ENCODE data around the gene GMCL1.
"Not testable (repeated sequence)": the region's sequence is repeated elsewhere in the genome, so short reads cannot be mapped to it uniquely, and the experiment has no call there.

GMCL1 gene

GRCh38 chr2:69829256-69830044 lies at the start of gene GMCL1:
Gene GMCL1, plus strand, starts transcription at chr2:69829660. Its CDS starts 233 bp downstream, at chr2:69829893.
- DNase-seq (ENCODE audit: low spot score) = peak; percentile 98

GRCh38 chr2:69780921-69781320 lies 48.5 kb upstream of the GMCL1 start:
- no peak for DNase-seq (ENCODE audit: low spot score)

GRCh38 chr2:69781321-69782248 lies 47.9 kb upstream of the GMCL1 start:
- DNase-seq (ENCODE audit: low spot score) = peak; percentile 75

GRCh38 chr2:69784228-69784627 lies 45.2 kb upstream of the GMCL1 start:
- DNase-seq (ENCODE audit: low spot score) = no peak

- no peak for DNase-seq (ENCODE audit: low spot score)
Measured at GRCh38 chr2:69785358-69785757, 44.1 kb upstream of the GMCL1 start.

- no peak for DNase-seq (ENCODE audit: low spot score)
Measured at GRCh38 chr2:69786052-69786560, 43.4 kb upstream of the GMCL1 start.

GRCh38 chr2:69789175-69789721 lies 40.2 kb upstream of the GMCL1 start:
- DNase-seq (ENCODE audit: low spot score) = no peak

GRCh38 chr2:69789772-69790600 lies 39.5 kb upstream of the GMCL1 start:
- DNase-seq (ENCODE audit: low spot score) = no peak

GRCh38 chr2:69790601-69790959 lies 38.9 kb upstream of the GMCL1 start:
- no peak for DNase-seq (ENCODE audit: low spot score)

GRCh38 chr2:69791045-69791444 lies 38.4 kb upstream of the GMCL1 start:
- DNase-seq (ENCODE audit: low spot score) = no peak

- no peak for DNase-seq (ENCODE audit: low spot score)
Measured at GRCh38 chr2:69796174-69796573, 33.3 kb upstream of the GMCL1 start.

GRCh38 chr2:69797235-69797634 lies 32.2 kb upstream of the GMCL1 start:
- DNase-seq (ENCODE audit: low spot score) = no peak

- no peak for DNase-seq (ENCODE audit: low spot score)
Measured at GRCh38 chr2:69797836-69798289, 31.6 kb upstream of the GMCL1 start.

GRCh38 chr2:69798290-69798908 lies 31.1 kb upstream of the GMCL1 start:
- DNase-seq (ENCODE audit: low spot score) = peak; percentile 43

- peak; percentile 14 for DNase-seq (ENCODE audit: low spot score)
Measured at GRCh38 chr2:69798909-69799526, 30.4 kb upstream of the GMCL1 start.

GRCh38 chr2:69801745-69802290 lies 27.6 kb upstream of the GMCL1 start:
- DNase-seq (ENCODE audit: low spot score) = no peak

- DNase-seq (ENCODE audit: low spot score) = not testable (repeated sequence)
Measured at GRCh38 chr2:69802781-69803367, 26.6 kb upstream of the GMCL1 start.

- DNase-seq (ENCODE audit: low spot score) = no peak
Measured at GRCh38 chr2:69804416-69804815, 25.0 kb upstream of the GMCL1 start.

- no peak for DNase-seq (ENCODE audit: low spot score)
Measured at GRCh38 chr2:69805887-69806286, 23.6 kb upstream of the GMCL1 start.

Measured in LoVo (cell line).